Measurements from ENCODE around the gene SULT1C3. TPM values are rescaled to one million over a fixed set of nuclear protein-coding genes. Genes with fewer than 3 reads are reported as not detected.

Gene SULT1C3
- total RNA-seq, 1 donor from 2014 or later, result not detected

DNA sequence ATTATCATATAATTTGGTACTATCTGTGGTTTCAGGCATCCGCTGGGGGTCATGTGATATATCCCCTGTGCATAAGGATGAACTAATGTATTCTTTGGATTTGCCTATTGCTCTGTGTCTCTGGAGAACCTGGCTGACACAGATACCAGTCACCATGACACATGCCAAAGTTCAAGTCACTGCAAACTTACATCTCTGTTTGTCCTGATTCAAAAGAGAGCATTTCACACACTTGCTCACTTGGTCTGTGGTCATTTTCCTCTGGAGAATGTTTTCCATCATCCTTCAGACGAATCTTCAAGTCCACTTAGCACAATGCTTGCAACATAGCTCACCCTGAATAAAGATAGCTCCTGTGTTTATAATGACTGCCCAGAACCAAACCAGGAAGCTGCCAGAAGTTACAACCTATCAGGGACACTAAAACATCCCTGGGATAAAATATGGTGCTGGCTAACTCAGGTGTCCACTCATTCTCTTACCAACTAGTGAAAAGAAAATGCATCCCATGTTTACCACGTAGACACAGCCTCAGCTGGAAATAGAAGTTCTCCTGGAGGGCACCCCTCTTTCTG, 18.1 kb downstream of the SULT1C3 start:
- H3K27me3 Mint-ChIP-seq (ENCODE audit: unreplicated experiment), result no peaks in the 10 kb centered on the region
- no peak overlapping the region for H3K4me3 Mint-ChIP-seq (ENCODE audit: unreplicated experiment)
- H3K36me3 Mint-ChIP-seq (ENCODE audit: low read depth, unreplicated experiment), result peaks cover 4% of the 10 kb centered on the region
- peaks cover 3% of the 10 kb centered on the region for H3K4me1 Mint-ChIP-seq (ENCODE audit: unreplicated experiment)
- no peaks in the 10 kb centered on the region for H3K9me3 Mint-ChIP-seq (ENCODE audit: unreplicated experiment)
- DNase-seq (ENCODE audit: low spot score), result no peak
- TF ChIP-seq, protein P1, sequence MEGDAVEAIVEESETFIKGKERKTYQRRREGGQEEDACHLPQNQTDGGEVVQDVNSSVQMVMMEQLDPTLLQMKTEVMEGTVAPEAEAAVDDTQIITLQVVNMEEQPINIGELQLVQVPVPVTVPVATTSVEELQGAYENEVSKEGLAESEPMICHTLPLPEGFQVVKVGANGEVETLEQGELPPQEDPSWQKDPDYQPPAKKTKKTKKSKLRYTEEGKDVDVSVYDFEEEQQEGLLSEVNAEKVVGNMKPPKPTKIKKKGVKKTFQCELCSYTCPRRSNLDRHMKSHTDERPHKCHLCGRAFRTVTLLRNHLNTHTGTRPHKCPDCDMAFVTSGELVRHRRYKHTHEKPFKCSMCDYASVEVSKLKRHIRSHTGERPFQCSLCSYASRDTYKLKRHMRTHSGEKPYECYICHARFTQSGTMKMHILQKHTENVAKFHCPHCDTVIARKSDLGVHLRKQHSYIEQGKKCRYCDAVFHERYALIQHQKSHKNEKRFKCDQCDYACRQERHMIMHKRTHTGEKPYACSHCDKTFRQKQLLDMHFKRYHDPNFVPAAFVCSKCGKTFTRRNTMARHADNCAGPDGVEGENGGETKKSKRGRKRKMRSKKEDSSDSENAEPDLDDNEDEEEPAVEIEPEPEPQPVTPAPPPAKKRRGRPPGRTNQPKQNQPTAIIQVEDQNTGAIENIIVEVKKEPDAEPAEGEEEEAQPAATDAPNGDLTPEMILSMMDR (IDR thresholded peaks at IDR 0.05; ENCODE audit: unreplicated experiment), result no peak
- H3K27ac Mint-ChIP-seq (ENCODE audit: unreplicated experiment), result no peak overlapping the region

DNA sequence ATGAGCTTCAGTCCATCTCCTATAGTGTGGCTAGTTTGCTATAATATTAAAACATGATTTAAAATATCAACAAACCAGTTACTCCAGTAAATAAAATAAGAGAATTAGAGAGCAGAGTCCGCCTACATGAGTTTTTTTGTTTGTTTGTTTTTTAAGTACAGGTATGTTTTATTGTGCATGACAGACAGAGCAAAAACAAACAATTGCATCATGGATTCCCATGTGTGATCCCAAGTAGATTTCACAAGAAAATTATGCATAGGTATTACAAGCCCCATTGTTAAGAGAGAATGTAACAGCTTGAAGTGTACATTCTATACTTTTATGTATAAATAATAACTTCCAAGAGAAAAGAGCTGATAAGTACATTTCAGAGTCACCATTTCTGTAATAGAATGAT, 21.0 kb downstream of the SULT1C3 start:
- TF ChIP-seq, protein P1 (IDR thresholded peaks at IDR 0.05; ENCODE audit: unreplicated experiment), result no peak
- Mint-ChIP-seq H3K27me3 (ENCODE audit: unreplicated experiment) (no peaks in the 10 kb centered on the region), H3K27ac (ENCODE audit: unreplicated experiment) (no peak overlapping the region), H3K9me3 (ENCODE audit: unreplicated experiment) (no peaks in the 10 kb centered on the region), H3K4me3 (ENCODE audit: unreplicated experiment) (no peak overlapping the region), H3K36me3 (ENCODE audit: low read depth, unreplicated experiment) (no peaks in the 10 kb centered on the region), H3K4me1 (ENCODE audit: unreplicated experiment) (peaks cover 6% of the 10 kb centered on the region)
- DNase-seq (ENCODE audit: low spot score), result no peak

DNA sequence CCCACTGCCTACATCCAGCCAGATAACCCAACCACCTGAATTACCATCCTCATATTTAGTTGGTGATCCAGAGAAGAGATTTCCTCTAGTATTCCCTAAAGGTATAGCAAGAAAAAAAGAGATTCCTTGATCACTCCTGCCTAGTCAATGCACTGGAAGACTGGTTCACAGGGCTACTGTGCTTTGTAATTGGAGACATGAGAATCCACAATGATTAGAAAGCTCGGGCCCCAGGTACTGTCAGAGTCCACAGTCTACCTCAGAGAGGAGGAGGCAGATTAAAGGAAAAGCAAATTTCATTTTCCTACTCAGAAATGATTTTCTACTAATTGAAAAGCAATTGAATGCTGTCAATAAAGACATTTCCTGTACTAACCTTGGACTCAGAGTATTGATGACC, 22.3 kb downstream of the SULT1C3 start:
- H3K27me3 Mint-ChIP-seq (ENCODE audit: unreplicated experiment), result no peaks in the 10 kb centered on the region
- TF ChIP-seq, protein P1 (IDR thresholded peaks at IDR 0.05; ENCODE audit: unreplicated experiment), result no peak
- H3K9me3 Mint-ChIP-seq (ENCODE audit: unreplicated experiment), result no peaks in the 10 kb centered on the region
- H3K4me3 Mint-ChIP-seq (ENCODE audit: unreplicated experiment), result no peak overlapping the region
- H3K27ac Mint-ChIP-seq (ENCODE audit: unreplicated experiment), result no peak overlapping the region
- DNase-seq (ENCODE audit: low spot score), result no peak
- no peaks in the 10 kb centered on the region for H3K36me3 Mint-ChIP-seq (ENCODE audit: low read depth, unreplicated experiment)
- H3K4me1 Mint-ChIP-seq (ENCODE audit: unreplicated experiment), result peaks cover 6% of the 10 kb centered on the region

DNA sequence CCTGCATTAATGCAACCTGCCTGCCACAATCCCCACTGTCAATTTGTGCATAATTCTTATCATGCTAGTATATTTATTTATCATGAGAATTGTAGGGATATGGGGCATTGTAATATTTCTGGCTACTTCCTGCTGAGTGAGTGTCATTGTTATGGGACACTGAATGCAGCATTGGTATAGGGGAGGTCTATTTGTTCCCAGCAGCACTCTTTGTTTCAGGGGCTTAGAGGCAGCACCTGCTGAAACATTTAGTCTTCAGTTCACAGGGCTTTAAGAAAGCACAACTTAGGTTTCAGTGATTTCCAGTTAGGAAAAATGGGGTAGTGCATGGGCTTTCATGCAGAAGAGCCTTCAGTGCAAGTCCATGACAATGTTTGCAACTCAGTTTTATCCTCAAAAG, 23.6 kb downstream of the SULT1C3 start:
- Mint-ChIP-seq H3K9me3 (ENCODE audit: unreplicated experiment) (no peaks in the 10 kb centered on the region), H3K27me3 (ENCODE audit: unreplicated experiment) (no peaks in the 10 kb centered on the region), H3K4me3 (ENCODE audit: unreplicated experiment) (no peak overlapping the region), H3K27ac (ENCODE audit: unreplicated experiment) (no peak overlapping the region), H3K4me1 (ENCODE audit: unreplicated experiment) (peaks cover 6% of the 10 kb centered on the region), H3K36me3 (ENCODE audit: low read depth, unreplicated experiment) (no peaks in the 10 kb centered on the region)
- TF ChIP-seq, protein P1 (IDR thresholded peaks at IDR 0.05; ENCODE audit: unreplicated experiment), result no peak
- no peak for DNase-seq (ENCODE audit: low spot score)

DNA sequence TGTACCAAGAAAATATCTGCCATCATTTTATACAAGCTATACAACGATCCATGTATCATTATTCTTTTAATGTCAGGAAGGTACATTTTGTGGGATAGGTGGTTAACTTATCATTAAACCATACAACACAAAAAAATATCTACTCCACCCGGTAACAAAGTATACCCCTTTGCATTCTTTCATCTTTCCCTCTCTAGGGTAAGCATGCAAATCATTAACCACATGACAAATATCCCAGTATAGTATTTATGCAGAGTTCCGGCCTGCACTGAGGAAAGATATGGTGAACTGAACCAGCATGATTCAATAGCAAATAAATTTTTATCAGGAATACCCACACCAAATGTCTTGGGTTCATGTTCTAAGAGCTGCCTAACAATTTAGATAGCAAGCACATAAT, 26.4 kb downstream of the SULT1C3 start:
- Mint-ChIP-seq H3K36me3 (ENCODE audit: low read depth, unreplicated experiment) (peaks cover 4% of the 10 kb centered on the region), H3K27me3 (ENCODE audit: unreplicated experiment) (no peaks in the 10 kb centered on the region), H3K4me1 (ENCODE audit: unreplicated experiment) (peaks cover 11% of the 10 kb centered on the region), H3K4me3 (ENCODE audit: unreplicated experiment) (no peak overlapping the region), H3K27ac (ENCODE audit: unreplicated experiment) (no peak overlapping the region), H3K9me3 (ENCODE audit: unreplicated experiment) (no peaks in the 10 kb centered on the region)
- DNase-seq (ENCODE audit: low spot score), result no peak
- TF ChIP-seq, protein P1 (IDR thresholded peaks at IDR 0.05; ENCODE audit: unreplicated experiment), result no peak
